Kidney capillary endothelial cell (primary cell): ENCODE results near the gene CFAP210.
"Not testable (repeated sequence)": the region's sequence is repeated elsewhere in the genome, so short reads cannot be mapped to it uniquely, and the experiment has no call there.

ENCODE experiments used
- DNase-seq: peaks from one replicate; pipeline ENCODE4 v3.0.0-alpha.2; 2018; ENCODE audit warnings: low spot score

Gene CFAP210

DNA sequence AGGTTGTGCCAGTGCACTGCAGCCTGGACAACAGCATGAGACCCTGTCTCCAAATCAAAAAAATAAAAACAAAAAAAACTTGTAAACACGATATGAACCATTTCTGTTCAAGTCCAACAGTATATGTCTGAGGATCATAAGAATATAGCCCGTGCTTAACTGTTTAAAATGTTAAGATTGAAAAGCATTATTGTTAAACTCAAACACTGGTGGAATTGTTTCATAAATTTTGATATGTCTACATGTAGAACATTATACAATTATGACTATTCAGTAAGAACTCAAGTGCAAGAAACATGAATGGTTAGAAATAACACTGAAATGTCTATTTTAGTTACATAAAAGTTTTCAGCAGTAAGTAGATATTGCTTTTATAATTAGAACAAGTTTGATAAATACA is 80.3 kb downstream of the CFAP210 start:
- DNase-seq = no peak

DNA sequence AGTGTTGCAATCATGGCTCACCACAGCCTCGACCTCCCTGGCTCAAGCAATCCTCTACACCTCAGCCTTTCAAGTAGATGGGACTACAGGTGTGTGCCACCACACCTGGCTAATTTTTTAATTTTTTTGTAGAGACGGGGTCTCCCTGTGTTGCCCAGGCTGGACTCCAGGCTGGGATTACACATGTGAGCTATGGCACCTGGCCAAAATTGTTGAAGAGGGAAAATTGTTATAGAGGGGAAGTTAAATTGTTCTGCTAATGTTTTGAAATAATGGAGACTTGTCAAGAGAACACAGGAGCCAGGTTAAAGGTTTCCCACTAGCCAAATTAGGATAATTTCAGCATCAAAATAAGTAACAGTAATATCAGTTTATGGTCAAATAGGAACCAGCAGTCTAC is 84.9 kb downstream of the CFAP210 start:
- no peak for DNase-seq

DNA sequence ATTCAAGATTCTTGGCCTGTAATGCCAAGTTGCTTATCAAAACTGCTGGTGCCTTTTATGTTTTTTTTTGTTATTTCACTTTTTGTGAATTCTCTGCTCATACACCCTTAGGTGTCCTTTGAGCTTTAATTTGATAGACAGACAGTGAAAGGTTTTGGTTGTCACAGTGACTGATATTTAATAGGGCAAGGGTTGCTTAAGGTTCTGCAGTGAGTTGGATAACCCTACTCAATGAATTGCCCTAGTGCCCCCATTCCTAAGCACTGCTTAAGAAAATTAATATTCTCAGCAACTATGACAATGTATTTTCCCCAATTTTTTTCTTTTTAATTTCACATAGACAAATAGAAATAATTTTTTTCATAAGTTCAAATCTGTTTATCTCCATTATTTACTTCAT is 94.6 kb downstream of the CFAP210 start:
- DNase-seq = no peak

DNA sequence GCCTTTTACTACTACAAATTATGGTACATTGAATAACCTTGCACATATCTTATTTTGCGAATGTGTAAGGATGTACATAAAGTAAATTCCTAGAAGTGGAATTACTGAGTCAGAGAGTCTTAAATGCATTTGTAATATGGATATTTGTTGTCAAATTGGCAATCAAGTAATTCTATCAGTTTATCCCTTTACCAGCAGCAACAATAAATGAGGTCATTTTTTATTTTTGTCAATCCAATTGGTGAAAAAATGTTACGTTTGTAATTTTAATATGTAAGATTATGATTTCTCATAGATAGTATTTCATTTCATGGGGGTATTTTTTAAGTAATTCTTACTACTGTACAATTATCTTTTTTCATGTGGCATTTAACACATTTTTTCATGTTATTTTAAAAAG is 95.2 kb downstream of the CFAP210 start:
- DNase-seq = no peak

DNA sequence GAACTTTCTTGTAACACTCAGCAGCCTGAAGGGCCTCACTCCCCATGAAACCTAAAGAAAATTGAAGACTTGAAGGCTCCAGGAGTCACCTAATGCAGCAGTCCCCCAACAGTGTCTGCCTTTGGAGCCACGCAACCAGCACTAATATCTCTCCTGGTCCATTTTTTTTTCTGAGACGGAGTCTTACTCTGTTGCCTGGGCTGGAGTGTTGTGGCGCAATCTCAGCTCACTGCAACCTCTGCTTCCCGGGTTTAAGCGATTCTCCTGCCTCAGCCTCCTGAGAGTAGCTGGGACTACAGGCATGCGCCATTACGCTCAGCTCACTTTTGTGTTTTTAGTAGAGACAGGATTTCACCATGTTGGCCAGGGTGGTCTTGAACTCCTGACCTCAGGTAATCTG is 97.7 kb downstream of the CFAP210 start:
- DNase-seq = not testable (repeated sequence)
